Central memory CD8-positive, alpha-beta T cell (primary cell): ENCODE results near the gene NRIP1.
A peak's percentile ranks its signal among the peaks of the same experiment; 100 is the strongest.

Source experiments
- ATAC-seq: fragments of 150-1000 bp; cut with Tn5 transposase; replicated peaks from 2 replicates; pipeline ENCODE4 v1.10.0; 2022; ENCODE audit warnings: mild to moderate bottlenecking, moderate FRiP score, moderate number of reproducible peaks; ENCODE audit not compliant: poor library complexity, severe bottlenecking; ENCODE audit errors: extremely low read depth
- DNase-seq, 2 donors: peaks; one replicate each; pipeline ENCODE4 v3.0.0; 2021; ENCODE audit warnings: low spot score in 2 of 2
- H3K27ac Mint-ChIP-seq: one replicate; pipeline ENCODE4 v1.8.0; 2022; ENCODE audit warnings: low read depth, mild to moderate bottlenecking, moderate library complexity, mixed read lengths
- H3K27me3 Mint-ChIP-seq: one replicate; pipeline ENCODE4 v1.8.0; 2022; ENCODE audit warnings: mixed read lengths
- H3K36me3 Mint-ChIP-seq: one replicate; pipeline ENCODE4 v1.8.0; 2022; ENCODE audit warnings: mild to moderate bottlenecking, moderate library complexity, mixed read lengths; ENCODE audit not compliant: insufficient read depth
- H3K4me1 Mint-ChIP-seq: one replicate; pipeline ENCODE4 v1.8.0; 2022; ENCODE audit warnings: mixed read lengths
- H3K4me3 Mint-ChIP-seq: one replicate; pipeline ENCODE4 v1.8.0; 2022; ENCODE audit warnings: mild to moderate bottlenecking, moderate library complexity, mixed read lengths
- H3K9me3 Mint-ChIP-seq: one replicate; pipeline ENCODE4 v1.8.0; 2022; ENCODE audit warnings: mixed read lengths

The NRIP1 gene

GRCh38 chr21:15062606-15062965, 2.2 kb downstream of the NRIP1 start:
- Mint-ChIP-seq H3K9me3 (no peaks in the 10 kb centered on the region), H3K4me1 (peaks cover 46% of the 10 kb centered on the region), H3K4me3 (peak overlapping the region; percentile 72), H3K27ac (peak overlapping the region; percentile 19), H3K36me3 (peaks cover 12% of the 10 kb centered on the region), H3K27me3 (peaks cover 35% of the 10 kb centered on the region)
- ATAC-seq (no peak), DNase-seq (no peak)

- Mint-ChIP-seq H3K4me3 (peak overlapping the region; percentile 72), H3K9me3 (no peaks in the 10 kb centered on the region), H3K27me3 (peaks cover 33% of the 10 kb centered on the region), H3K27ac (peak overlapping the region; percentile 19), H3K36me3 (peaks cover 12% of the 10 kb centered on the region), H3K4me1 (peaks cover 48% of the 10 kb centered on the region)
- no peak for DNase-seq
- ATAC-seq = no peak
Observed at GRCh38 chr21:15061747-15062605, 2.8 kb downstream of the NRIP1 start.

- Mint-ChIP-seq H3K4me1 (peaks cover 52% of the 10 kb centered on the region), H3K36me3 (peaks cover 12% of the 10 kb centered on the region), H3K27ac (no peak overlapping the region), H3K9me3 (no peaks in the 10 kb centered on the region), H3K4me3 (no peak overlapping the region), H3K27me3 (peaks cover 32% of the 10 kb centered on the region)
- ATAC-seq (no peak), DNase-seq (no peak)
Observed at GRCh38 chr21:15061279-15061678, 3.5 kb downstream of the NRIP1 start.

GRCh38 chr21:15060543-15061175, 4.1 kb downstream of the NRIP1 start:
- no peak overlapping the region for H3K4me3 Mint-ChIP-seq
- H3K27me3 Mint-ChIP-seq = peaks cover 26% of the 10 kb centered on the region
- ATAC-seq = no peak
- DNase-seq = no peak
- no peaks in the 10 kb centered on the region for H3K9me3 Mint-ChIP-seq
- H3K27ac Mint-ChIP-seq = no peak overlapping the region
- peaks cover 11% of the 10 kb centered on the region for H3K36me3 Mint-ChIP-seq
- peaks cover 46% of the 10 kb centered on the region for H3K4me1 Mint-ChIP-seq

GRCh38 chr21:15059397-15059796, 5.4 kb downstream of the NRIP1 start:
- peaks cover 49% of the 10 kb centered on the region for H3K4me1 Mint-ChIP-seq
- no peak overlapping the region for H3K27ac Mint-ChIP-seq
- peaks cover 22% of the 10 kb centered on the region for H3K27me3 Mint-ChIP-seq
- DNase-seq = no peak
- H3K4me3 Mint-ChIP-seq = no peak overlapping the region
- no peak for ATAC-seq
- peaks cover 3% of the 10 kb centered on the region for H3K36me3 Mint-ChIP-seq
- H3K9me3 Mint-ChIP-seq = no peaks in the 10 kb centered on the region

GRCh38 chr21:15058854-15059263, 5.9 kb downstream of the NRIP1 start:
- peak overlapping the region; percentile 3 for H3K4me3 Mint-ChIP-seq
- peaks cover 21% of the 10 kb centered on the region for H3K27me3 Mint-ChIP-seq
- H3K4me1 Mint-ChIP-seq = peaks cover 49% of the 10 kb centered on the region
- H3K36me3 Mint-ChIP-seq = peaks cover 3% of the 10 kb centered on the region
- H3K27ac Mint-ChIP-seq = no peak overlapping the region
- H3K9me3 Mint-ChIP-seq = no peaks in the 10 kb centered on the region
- DNase-seq = no peak
- ATAC-seq = no peak

- Mint-ChIP-seq H3K27me3 (peaks cover 6% of the 10 kb centered on the region), H3K9me3 (no peaks in the 10 kb centered on the region), H3K36me3 (peaks cover 2% of the 10 kb centered on the region), H3K4me3 (no peak overlapping the region), H3K27ac (no peak overlapping the region), H3K4me1 (peaks cover 36% of the 10 kb centered on the region)
- no peak for DNase-seq
- no peak for ATAC-seq
Observed at GRCh38 chr21:15057285-15057684, 7.5 kb downstream of the NRIP1 start.

GRCh38 chr21:15054606-15055239, 10.1 kb downstream of the NRIP1 start:
- Mint-ChIP-seq H3K9me3 (no peaks in the 10 kb centered on the region), H3K27me3 (no peaks in the 10 kb centered on the region)
- no peak for ATAC-seq

GRCh38 chr21:15054089-15054488, 10.7 kb downstream of the NRIP1 start:
- no peaks in the 10 kb centered on the region for H3K9me3 Mint-ChIP-seq
- H3K36me3 Mint-ChIP-seq = peaks cover 2% of the 10 kb centered on the region
- peaks cover 44% of the 10 kb centered on the region for H3K4me1 Mint-ChIP-seq
- H3K4me3 Mint-ChIP-seq = no peak overlapping the region
- ATAC-seq (no peak), DNase-seq (no peak)
- H3K27ac Mint-ChIP-seq = no peak overlapping the region
- H3K27me3 Mint-ChIP-seq = no peaks in the 10 kb centered on the region

More at GRCh38 chr21:15054606-15055239, 10.1 kb downstream of the NRIP1 start:
- Mint-ChIP-seq H3K27ac (no peak overlapping the region), H3K4me3 (no peak overlapping the region), H3K4me1 (peaks cover 44% of the 10 kb centered on the region), H3K36me3 (peaks cover 2% of the 10 kb centered on the region)
- DNase-seq = no peak

- H3K27me3 Mint-ChIP-seq = no peaks in the 10 kb centered on the region
- no peak overlapping the region for H3K27ac Mint-ChIP-seq
- H3K4me3 Mint-ChIP-seq = no peak overlapping the region
- ATAC-seq = no peak
- H3K4me1 Mint-ChIP-seq = peaks cover 41% of the 10 kb centered on the region
- peaks cover 2% of the 10 kb centered on the region for H3K36me3 Mint-ChIP-seq
- H3K9me3 Mint-ChIP-seq = no peaks in the 10 kb centered on the region
- no peak for DNase-seq
Observed at GRCh38 chr21:15053500-15053899, 11.3 kb downstream of the NRIP1 start.

- H3K4me1 Mint-ChIP-seq = peaks cover 39% of the 10 kb centered on the region
- no peaks in the 10 kb centered on the region for H3K27me3 Mint-ChIP-seq
- DNase-seq (no peak), ATAC-seq (no peak)
- no peaks in the 10 kb centered on the region for H3K36me3 Mint-ChIP-seq
- peak overlapping the region; percentile 6 for H3K4me3 Mint-ChIP-seq
- peak overlapping the region; percentile 5 for H3K27ac Mint-ChIP-seq
- no peaks in the 10 kb centered on the region for H3K9me3 Mint-ChIP-seq
Observed at GRCh38 chr21:15052459-15052763, 12.4 kb downstream of the NRIP1 start.

GRCh38 chr21:15051644-15052458, 12.9 kb downstream of the NRIP1 start:
- Mint-ChIP-seq H3K27ac (peak overlapping the region; percentile 5), H3K9me3 (no peaks in the 10 kb centered on the region), H3K27me3 (no peaks in the 10 kb centered on the region), H3K4me3 (peak overlapping the region; percentile 6), H3K4me1 (peaks cover 35% of the 10 kb centered on the region), H3K36me3 (peaks cover 1% of the 10 kb centered on the region)
- DNase-seq = no peak
- ATAC-seq = no peak
